Measurements from ENCODE around the gene FRS2. TPM values are rescaled to one million over a fixed set of nuclear protein-coding genes. Genes with fewer than 3 reads are reported as not detected.

Gene FRS2
- total and polyA plus RNA-seq, 2 donors (not counting 1 experiment from before 2014, with no cell fraction given), result 11.3 to 33.7 TPM

DNA sequence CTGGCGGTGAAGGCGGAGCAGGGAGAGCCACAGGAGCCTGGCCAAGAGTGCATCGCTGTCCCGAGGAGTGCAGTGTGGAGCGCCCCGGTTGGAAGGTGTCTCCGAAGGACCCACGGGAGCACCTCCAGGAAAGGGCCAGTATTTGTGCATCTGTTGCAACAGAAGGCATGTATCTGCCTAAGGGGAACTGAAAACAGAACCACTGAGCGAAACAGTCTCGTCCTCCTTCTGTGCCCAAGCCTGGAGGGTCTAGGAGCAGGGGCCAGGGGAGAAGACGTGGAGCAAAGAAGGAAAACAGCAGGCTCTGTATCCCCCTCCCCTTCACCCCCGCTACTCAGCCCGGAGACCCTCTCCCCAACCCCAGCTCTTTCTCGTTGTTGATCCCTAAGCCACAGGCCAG is 145.8 kb downstream of the FRS2 start:
- WGBS (ENCODE audit: insufficient coverage), result 87% methylated on average over 9 of the region's 14 CpGs
- no peak overlapping the region for H3K4me2 ChIP-seq (replicated peaks; ENCODE audit: low read depth, low read length, poor library complexity, severe bottlenecking)
- no peaks in the 10 kb centered on the region for H3K9me3 ChIP-seq (ENCODE audit: control extremely low read depth in 1 of 3, control insufficient read depth in 2 of 3, insufficient read depth in 1 of 3, low read length in 2 of 3)
- Mint-ChIP-seq H3K4me1 (no peaks in the 10 kb centered on the region), H3K4me3 (no peak overlapping the region), H3K9me3 (ENCODE audit: insufficient read depth) (no peaks in the 10 kb centered on the region), H3K27ac (no peak overlapping the region), H3K27me3 (peaks cover 23% of the 10 kb centered on the region)
- no peaks in the 10 kb centered on the region for H3K36me3 ChIP-seq (replicated peaks in 1 of 2; ENCODE audit: control extremely low read depth in 1 of 2, control insufficient read depth in 1 of 2, extremely low read depth in 1 of 2, insufficient read depth in 2 of 2, low read length in 1 of 2)
- ATAC-seq (ENCODE audit: low read depth) (no peak), DNase-seq (no peak)
- CTCF ChIA-PET, result interaction anchor here (1.3 kb wide), 1 partner anchor 23 kb away, joined by 6 read pairs; no protein-coding TSS in a partner anchor
- H3K9ac ChIP-seq (ENCODE audit: low read length), result no peak overlapping the region
- peak overlapping the region; percentile 53 for H2AFZ ChIP-seq (ENCODE audit: insufficient read depth, low read depth, low read length, poor library complexity, severe bottlenecking)
- no peak overlapping the region for H3K27ac ChIP-seq (ENCODE audit: low read length in 2 of 2)
- H4K20me1 ChIP-seq (ENCODE audit: control insufficient read depth, insufficient read depth, low read length, poor library complexity, severe bottlenecking), result no peaks in the 10 kb centered on the region
- no peaks in the 10 kb centered on the region for H3K27me3 ChIP-seq (replicated peaks in 1 of 4; ENCODE audit: control extremely low read depth in 1 of 4, control insufficient read depth in 3 of 4, insufficient read depth in 4 of 4, low read length in 3 of 4)
- intact Hi-C loops (cut with micrococcal nuclease), result no loop called here
- no peaks in the 10 kb centered on the region for H3K79me2 ChIP-seq (ENCODE audit: control insufficient read depth, insufficient read depth, low read length)
- TF ChIP-seq EZH2 (IDR thresholded peaks at IDR 0.05; ENCODE audit: borderline replicate concordance, insufficient read depth, low read depth, low read length, poor library complexity, severe bottlenecking), result no peak
- TF ChIP-seq, protein P1, sequence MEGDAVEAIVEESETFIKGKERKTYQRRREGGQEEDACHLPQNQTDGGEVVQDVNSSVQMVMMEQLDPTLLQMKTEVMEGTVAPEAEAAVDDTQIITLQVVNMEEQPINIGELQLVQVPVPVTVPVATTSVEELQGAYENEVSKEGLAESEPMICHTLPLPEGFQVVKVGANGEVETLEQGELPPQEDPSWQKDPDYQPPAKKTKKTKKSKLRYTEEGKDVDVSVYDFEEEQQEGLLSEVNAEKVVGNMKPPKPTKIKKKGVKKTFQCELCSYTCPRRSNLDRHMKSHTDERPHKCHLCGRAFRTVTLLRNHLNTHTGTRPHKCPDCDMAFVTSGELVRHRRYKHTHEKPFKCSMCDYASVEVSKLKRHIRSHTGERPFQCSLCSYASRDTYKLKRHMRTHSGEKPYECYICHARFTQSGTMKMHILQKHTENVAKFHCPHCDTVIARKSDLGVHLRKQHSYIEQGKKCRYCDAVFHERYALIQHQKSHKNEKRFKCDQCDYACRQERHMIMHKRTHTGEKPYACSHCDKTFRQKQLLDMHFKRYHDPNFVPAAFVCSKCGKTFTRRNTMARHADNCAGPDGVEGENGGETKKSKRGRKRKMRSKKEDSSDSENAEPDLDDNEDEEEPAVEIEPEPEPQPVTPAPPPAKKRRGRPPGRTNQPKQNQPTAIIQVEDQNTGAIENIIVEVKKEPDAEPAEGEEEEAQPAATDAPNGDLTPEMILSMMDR (IDR thresholded peaks at IDR 0.05), result no peak
- H3K4me1 ChIP-seq (ENCODE audit: control insufficient read depth in 2 of 2, insufficient read depth in 2 of 2, low read length in 2 of 2), result no peaks in the 10 kb centered on the region
- POLR2A ChIA-PET, result no interaction called here
- H3K4me3 ChIP-seq (ENCODE audit: control extremely low read depth in 1 of 5, extremely low read depth in 1 of 5, insufficient read depth in 1 of 5, low read depth in 2 of 5, low read length in 4 of 5), result no peak overlapping the region

DNA sequence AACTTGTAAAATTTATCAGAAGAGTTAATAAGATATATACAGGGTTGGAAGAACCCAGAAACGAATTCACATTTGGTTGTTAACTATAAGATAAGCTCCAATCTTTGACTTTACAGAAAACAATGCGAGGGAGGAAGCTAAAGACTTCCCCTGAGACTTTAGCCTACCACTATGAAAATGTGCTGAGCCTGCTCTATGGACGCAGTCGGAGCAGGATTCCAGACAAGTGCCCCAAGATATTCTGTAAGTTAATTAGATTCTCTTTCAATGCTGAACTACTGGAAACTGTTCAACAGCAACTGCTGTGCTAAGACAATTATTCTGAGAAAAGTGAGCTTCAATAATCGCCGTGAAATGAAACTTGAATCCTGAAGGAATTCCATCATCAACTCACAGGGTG is 148.9 kb downstream of the FRS2 start:
- Mint-ChIP-seq H3K9me3 (ENCODE audit: insufficient read depth) (no peaks in the 10 kb centered on the region), H3K4me3 (no peak overlapping the region), H3K4me1 (no peaks in the 10 kb centered on the region), H3K27ac (no peak overlapping the region), H3K27me3 (peaks cover 26% of the 10 kb centered on the region)
- H3K9me3 ChIP-seq (ENCODE audit: control extremely low read depth in 1 of 3, control insufficient read depth in 2 of 3, insufficient read depth in 1 of 3, low read length in 2 of 3), result no peaks in the 10 kb centered on the region
- WGBS (ENCODE audit: insufficient coverage), result 88% methylated on average over 5 of the region's 6 CpGs
- no peaks in the 10 kb centered on the region for H3K36me3 ChIP-seq (replicated peaks in 1 of 2; ENCODE audit: control extremely low read depth in 1 of 2, control insufficient read depth in 1 of 2, extremely low read depth in 1 of 2, insufficient read depth in 2 of 2, low read length in 1 of 2)
- intact Hi-C loops (cut with micrococcal nuclease), result no loop called here
- no peak overlapping the region for H2AFZ ChIP-seq (ENCODE audit: insufficient read depth, low read depth, low read length, poor library complexity, severe bottlenecking)
- no peaks in the 10 kb centered on the region for H4K20me1 ChIP-seq (ENCODE audit: control insufficient read depth, insufficient read depth, low read length, poor library complexity, severe bottlenecking)
- no peaks in the 10 kb centered on the region for H3K27me3 ChIP-seq (replicated peaks in 1 of 4; ENCODE audit: control extremely low read depth in 1 of 4, control insufficient read depth in 3 of 4, insufficient read depth in 4 of 4, low read length in 3 of 4)
- TF ChIP-seq EZH2 (IDR thresholded peaks at IDR 0.05; ENCODE audit: borderline replicate concordance, insufficient read depth, low read depth, low read length, poor library complexity, severe bottlenecking), result no peak
- TF ChIP-seq, protein P1 (IDR thresholded peaks at IDR 0.05), result no peak
- no peak overlapping the region for H3K9ac ChIP-seq (ENCODE audit: low read length)
- H3K27ac ChIP-seq (ENCODE audit: low read length in 2 of 2), result no peak overlapping the region
- no peak overlapping the region for H3K4me3 ChIP-seq (ENCODE audit: control extremely low read depth in 1 of 5, extremely low read depth in 1 of 5, insufficient read depth in 1 of 5, low read depth in 2 of 5, low read length in 4 of 5)
- ATAC-seq (ENCODE audit: low read depth) (no peak), DNase-seq (no peak)
- ChIA-PET POLR2A (no interaction called here), CTCF (interaction anchor here (0.6 kb wide), 1 partner anchor 27 kb away, joined by 3 read pairs; no protein-coding TSS in a partner anchor)
- no peaks in the 10 kb centered on the region for H3K79me2 ChIP-seq (ENCODE audit: control insufficient read depth, insufficient read depth, low read length)
- no peaks in the 10 kb centered on the region for H3K4me1 ChIP-seq (ENCODE audit: control insufficient read depth in 2 of 2, insufficient read depth in 2 of 2, low read length in 2 of 2)
- H3K4me2 ChIP-seq (replicated peaks; ENCODE audit: low read depth, low read length, poor library complexity, severe bottlenecking), result no peak overlapping the region
